HG02642 (cell line): ENCODE results near the gene PRR3.

ENCODE experiments used
- ATAC-seq: cut with Tn5 transposase; IDR thresholded peaks from one replicate; pipeline ENCODE4 v1.9.1; 2021; ENCODE audit warnings: mild to moderate bottlenecking; ENCODE audit not compliant: unreplicated experiment, poor library complexity

Gene PRR3

GRCh38 chr6:30533460-30534294 lies 23.4 kb upstream of the PRR3 start:
- no peak for ATAC-seq

- no peak for ATAC-seq
These were observed 19.2 kb upstream of the PRR3 start for GRCh38 chr6:30537931-30538330.

GRCh38 chr6:30541515-30542403 lies 15.3 kb upstream of the PRR3 start:
- ATAC-seq, result peak; percentile 51

GRCh38 chr6:30542404-30542725 lies 14.7 kb upstream of the PRR3 start:
- ATAC-seq, result no peak

GRCh38 chr6:30542915-30543314 lies 14.2 kb upstream of the PRR3 start:
- ATAC-seq, result no peak

- ATAC-seq, result no peak
These were observed 13.3 kb upstream of the PRR3 start for GRCh38 chr6:30543821-30544220.

- ATAC-seq, result no peak
These were observed 12.3 kb upstream of the PRR3 start for GRCh38 chr6:30544666-30545272.

GRCh38 chr6:30547454-30547853 lies 9.6 kb upstream of the PRR3 start:
- ATAC-seq, result no peak

- no peak for ATAC-seq
These were observed 8.7 kb upstream of the PRR3 start for GRCh38 chr6:30548375-30548774.

- no peak for ATAC-seq
These were observed 2.7 kb upstream of the PRR3 start for GRCh38 chr6:30554404-30554803.

- ATAC-seq, result no peak
These were observed 1.9 kb upstream of the PRR3 start for GRCh38 chr6:30554962-30555815.

GRCh38 chr6:30555816-30556065 lies 1.4 kb upstream of the PRR3 start:
- no peak for ATAC-seq

- ATAC-seq, result peak; percentile 83
These were observed 809 bp upstream of the PRR3 start, which contains the start of gene GNL1 for GRCh38 chr6:30556066-30556905. TSS of gene GNL1 (minus strand) at chr6:30556489. CDS start at chr6:30556203, 286 bp downstream.

- no peak for ATAC-seq
These were observed 537 bp downstream of the PRR3 start for GRCh38 chr6:30557683-30557981.

GRCh38 chr6:30560930-30561329 lies 3.8 kb downstream of the PRR3 start:
- ATAC-seq, result no peak

- ATAC-seq, result no peak
These were observed 5.7 kb downstream of the PRR3 start for GRCh38 chr6:30562470-30563425.

- ATAC-seq, result no peak
These were observed 7.0 kb downstream of the PRR3 start for GRCh38 chr6:30564114-30564513.

- ATAC-seq, result no peak
These were observed 8.7 kb downstream of the PRR3 start for GRCh38 chr6:30565772-30566171.

GRCh38 chr6:30568245-30568644 lies 11.2 kb downstream of the PRR3 start:
- ATAC-seq, result no peak
